Fibroblast of upper back skin (primary cell): ENCODE results near the gene LEUTX.
"Not testable (repeated sequence)": the region's sequence is repeated elsewhere in the genome, so short reads cannot be mapped to it uniquely, and the experiment has no call there.

Experiments
- DNase-seq: peaks from one replicate; pipeline ENCODE4 v3.0.0-alpha.2; 2013

LEUTX gene, protein sequence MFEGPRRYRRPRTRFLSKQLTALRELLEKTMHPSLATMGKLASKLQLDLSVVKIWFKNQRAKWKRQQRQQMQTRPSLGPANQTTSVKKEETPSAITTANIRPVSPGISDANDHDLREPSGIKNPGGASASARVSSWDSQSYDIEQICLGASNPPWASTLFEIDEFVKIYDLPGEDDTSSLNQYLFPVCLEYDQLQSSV

DNA sequence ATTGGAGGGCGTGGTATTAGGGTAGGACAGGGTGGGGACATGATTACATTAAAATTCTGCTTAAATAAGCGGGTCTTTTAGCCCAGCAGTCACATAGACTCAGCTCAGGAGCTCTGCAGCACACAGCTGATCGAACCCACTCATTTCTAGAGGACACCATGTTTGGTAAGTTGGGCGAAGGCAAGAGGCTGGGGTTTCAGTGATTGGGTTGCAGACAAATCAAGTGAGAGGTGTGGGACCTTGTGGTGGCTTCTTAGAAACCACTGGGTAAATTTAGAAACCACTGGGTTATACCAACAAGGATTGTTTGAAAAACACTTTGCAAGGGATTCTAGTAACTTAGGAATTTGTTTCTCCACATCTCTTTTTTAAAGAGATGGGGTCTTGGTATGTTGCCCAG, at the start of gene LEUTX:
Gene LEUTX, plus strand, starts transcription at position 92 of the 400 bp plus-strand sequence. Its CDS starts 67 bp downstream, at position 159.
- DNase-seq = no peak

DNA sequence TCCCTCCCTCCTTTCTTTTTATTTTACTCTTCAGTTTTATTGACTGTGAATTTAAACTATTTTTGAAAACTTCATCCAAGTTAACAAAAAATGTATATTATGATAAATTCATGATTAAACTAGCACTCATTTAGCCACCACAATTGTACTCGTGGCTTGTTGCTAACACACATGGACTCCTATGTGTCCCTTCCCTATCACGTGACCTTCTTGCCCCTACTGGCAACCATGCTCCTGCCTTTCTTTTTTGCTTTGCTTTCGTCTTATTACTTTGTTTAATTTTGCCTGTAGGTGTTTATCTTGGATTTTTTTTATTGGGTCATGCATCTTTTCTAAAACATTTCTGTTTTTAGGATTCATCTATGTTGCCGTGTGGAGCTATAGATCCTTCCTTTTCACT, 49.1 kb upstream of the LEUTX start:
- no peak for DNase-seq

DNA sequence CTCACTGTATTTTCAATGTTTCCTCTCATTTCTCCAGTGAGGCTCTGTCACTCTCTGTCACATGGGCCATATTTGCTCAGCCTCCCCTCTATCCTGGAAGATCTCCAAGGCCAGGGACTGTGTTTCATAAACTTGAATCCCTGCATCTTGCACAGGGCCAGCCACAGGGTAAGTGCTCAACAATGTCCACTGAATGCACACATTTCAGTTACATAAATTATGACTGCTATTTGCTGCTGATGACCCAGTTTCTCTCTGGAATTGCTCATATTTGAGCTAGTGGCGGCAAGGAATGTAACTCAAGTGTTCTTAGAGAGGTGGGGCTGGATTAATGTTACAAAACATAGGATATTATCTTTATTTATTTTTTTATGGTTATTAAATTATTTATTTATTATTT, 47.0 kb upstream of the LEUTX start:
- no peak for DNase-seq

DNA sequence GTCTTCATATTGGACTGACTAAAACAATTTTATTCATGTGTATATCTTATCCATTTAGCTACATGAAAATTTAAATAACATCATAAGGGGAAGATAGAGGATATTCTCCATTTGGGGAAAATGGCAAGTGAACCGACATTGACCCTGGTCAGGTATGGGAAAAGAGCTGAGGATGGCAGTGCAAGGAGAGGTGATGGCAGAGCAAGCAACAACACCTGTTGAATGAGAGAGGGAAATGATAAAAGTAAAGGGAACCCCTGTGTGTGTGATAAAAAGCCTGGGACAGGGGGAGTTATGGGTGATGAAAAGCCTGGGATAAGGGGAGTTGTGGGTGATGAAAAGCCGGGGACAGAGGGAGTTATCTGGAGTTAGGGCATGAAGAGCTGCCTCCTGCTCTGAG, 44.8 kb upstream of the LEUTX start:
- no peak for DNase-seq

DNA sequence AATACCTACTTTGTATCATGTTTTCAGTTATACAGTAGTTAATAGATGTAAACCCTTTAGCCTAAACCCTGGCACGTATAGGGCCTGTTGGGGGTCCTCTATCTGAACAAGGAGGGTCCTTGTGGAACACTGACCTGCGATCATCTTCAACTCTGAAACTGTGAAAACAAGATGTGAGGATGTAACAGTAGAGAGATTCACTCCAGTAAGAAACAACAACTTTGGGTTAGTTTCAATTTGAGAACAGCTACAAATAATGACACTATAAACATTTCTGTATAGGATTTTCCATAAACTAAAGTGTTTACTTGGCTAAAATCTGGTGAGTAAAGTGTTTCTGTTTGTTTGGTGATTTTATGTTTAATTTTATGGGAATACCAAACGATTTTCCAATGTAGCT, 43.0 kb upstream of the LEUTX start:
- no peak for DNase-seq

DNA sequence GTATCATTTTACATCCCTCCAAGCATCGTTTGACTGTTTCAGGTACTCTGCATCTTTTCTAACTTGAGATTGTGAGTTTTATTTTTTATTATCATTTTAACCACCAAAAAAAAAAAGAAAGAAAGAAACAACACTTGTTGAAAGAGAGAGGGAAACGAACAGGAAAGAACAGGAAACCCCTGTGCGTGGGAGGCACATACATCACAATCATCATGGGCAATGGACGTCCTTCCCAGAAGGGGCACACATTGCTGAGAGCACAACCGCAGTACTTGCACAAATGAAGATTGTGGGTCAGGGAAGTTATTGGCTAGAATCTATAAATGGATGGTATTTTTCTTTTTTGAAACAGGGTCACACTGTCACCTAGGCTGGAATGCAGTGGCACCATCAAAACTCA, 42.6 kb upstream of the LEUTX start:
- DNase-seq = no peak

DNA sequence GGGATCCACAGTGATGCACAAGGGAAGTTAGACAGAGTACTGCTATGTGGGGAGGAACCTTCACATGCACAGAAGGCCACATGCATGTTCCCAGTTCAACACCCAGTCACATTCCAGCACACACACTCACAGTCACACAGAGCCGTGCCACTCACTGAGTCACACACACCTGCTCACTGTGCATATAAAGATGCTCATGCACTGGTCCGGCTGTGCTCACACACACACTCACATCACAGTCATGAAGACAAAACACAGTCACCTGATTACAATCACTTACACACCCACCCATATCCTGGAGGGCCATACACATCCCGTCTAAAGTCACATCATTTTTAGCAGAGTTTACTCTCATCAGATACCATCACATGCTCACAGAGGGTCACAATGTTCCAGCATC, 41.3 kb upstream of the LEUTX start:
- DNase-seq = no peak

DNA sequence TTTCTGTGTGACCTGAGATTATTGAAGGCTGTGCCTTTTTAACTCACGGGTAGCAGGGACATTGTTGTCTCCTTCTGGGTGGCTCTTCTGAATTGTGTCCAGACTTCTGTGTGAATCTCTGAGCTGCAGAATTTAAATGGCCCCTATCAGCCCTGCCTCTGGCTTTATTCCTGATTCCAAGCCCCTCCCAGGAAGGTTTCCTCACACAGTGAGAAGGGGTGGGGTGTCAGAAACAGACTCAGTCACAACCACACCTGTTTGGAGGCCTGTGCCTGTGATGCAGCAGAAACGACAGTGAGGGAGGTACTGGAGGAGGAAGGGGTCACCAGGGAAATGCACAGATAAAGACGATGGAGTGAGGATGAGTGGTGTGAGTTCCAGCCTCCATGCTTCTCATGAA, 40.8 kb upstream of the LEUTX start, which contains the start of gene CLC:
Gene CLC, minus strand, starts transcription at position 139 of the 400 bp plus-strand sequence. Its CDS starts 77 bp downstream, at position 62.
- no peak for DNase-seq

DNA sequence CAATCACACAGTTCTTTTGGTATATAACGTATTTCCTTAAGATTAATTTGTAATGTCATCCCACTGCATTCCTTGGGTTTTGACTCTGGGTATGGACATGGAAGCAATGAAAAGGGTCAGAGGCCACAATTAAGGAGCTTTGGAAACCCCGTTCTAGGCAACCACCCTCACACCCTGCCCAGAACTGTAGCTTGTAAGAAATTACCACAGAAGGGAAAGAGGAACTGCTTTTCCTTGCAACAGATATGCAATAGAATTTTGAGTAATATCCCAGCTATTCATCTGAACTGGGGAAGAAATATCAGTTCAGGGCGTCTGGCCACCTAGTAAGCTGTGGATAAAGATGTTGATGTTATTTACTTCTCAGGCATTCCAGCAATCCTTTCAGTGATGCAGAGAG, 39.8 kb upstream of the LEUTX start:
- no peak for DNase-seq

DNA sequence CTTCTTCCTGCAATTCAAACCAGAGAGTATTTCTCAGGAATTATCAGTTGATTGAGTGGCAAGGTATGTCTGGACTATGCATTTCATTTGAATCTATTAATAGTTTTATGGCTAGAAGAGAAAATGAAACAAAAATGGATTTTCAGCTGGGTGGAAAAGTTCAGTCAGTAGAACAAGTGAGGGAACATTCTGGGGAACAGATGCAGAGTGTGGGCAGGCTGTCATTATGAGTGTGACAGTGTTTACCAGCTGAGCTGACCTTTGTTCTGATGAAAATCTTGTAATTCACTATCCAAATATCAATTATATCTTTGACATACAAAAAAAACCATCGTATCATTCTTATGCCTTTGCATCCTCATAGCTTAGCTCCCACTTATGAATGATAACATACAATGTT, 38.3 kb upstream of the LEUTX start:
- no peak for DNase-seq

DNA sequence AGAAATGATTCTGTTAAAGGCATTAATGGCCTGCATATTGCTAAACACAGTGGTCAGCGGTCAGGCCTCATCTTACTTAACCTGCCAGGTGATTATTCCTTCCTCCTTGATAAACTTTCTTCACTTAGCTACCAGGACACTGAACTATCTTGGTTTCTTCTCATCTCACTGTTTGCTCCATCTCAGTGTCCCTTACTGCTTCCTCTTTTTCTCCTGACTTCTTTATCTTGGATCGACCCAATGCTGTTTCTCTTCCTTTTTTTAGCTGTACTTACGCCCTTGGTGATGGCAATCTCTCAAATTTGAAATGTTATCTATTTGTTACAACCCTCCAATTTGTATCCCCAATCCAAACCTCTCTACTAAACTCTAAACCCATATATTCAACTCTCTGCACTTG, 33.0 kb upstream of the LEUTX start:
- DNase-seq = no peak

DNA sequence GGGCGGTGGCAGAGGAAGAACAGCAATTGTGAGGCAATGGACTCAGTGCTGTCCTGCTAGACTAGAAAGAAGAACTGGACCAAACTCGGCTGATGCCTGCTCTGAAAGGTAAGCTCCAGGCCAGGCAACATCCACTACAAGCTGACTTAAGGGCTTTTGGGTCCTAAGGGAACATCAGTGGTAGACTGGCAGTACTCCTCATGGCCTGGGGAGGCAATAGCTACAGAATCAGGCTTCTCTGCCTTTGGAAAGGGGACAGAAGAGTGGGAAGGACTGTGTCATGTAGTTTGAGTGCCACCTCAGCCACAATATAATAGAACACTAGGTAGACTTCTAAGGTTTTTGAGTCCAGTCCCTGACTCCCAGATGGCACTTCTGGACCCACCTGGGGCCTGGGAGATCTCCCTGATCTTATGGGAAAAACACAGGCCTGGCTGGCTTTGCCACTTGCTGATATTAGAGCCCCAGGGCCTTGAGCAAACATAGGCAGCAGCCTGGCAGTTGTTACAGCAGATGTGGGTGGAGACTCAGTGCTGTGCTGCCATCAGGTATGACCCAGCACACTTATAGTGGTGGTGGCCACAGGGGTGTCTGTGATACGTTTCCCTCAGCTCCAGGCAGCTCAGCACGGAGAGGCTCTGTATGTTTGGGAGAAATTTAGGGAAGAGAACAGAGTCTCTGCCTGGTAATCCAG, 31.7 kb upstream of the LEUTX start:
- no peak for DNase-seq

DNA sequence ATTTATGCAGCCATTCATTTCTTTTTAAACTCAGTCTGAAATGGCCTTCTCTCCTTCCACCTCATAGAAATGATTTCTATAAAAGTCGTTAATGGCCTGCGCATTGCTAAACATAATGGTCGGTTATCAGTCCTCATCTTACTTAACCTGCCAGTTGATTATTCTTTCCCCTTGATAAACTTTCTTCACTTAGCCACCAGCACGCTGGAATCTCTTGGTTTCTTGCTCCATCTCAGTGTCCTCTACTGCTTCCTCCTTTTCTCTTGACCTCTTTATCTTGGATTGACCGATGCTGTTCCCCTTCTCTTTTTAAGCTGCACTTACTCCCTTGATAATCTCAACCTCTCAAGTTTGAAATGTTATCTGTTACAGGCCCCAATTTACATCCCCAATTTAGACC, 28.7 kb upstream of the LEUTX start:
- no peak for DNase-seq

DNA sequence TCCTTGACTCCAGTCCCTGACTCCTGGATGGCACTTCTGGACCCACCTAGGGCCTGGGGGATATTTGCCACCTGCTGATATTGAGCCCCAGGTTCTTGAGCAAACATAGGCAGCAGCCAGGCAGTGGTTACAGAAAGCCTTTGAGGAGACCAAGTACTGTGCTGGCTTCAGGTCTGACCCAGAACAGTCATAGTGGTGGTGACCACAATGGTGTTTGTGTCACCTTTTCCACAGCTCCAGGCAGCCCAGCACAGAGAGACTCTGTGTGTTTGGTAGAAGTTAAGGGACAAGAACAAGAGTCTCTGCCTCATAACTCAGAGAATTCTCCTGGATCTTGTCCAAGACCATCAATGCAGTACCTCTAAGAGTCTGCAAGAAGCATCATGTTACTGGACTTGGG, 26.3 kb upstream of the LEUTX start:
- DNase-seq = no peak

DNA sequence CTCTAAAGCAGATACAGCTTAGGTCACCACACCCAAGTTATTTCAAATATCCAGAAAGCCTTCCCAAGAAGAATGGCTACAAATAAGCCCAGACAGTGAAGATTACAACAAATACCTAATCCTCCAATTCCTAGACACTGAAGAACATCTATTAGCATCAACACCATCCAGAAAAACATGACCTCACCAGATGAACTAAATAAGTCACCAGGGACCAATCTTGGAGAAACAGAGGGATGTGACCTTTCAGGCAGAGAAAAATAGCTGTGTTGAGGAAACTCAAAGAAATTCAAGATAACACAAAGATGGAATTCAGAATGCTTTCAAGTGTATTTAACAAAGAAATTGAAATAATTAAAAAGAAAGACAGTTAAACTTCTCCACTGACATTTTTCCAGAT, 25.9 kb upstream of the LEUTX start:
- no peak for DNase-seq

DNA sequence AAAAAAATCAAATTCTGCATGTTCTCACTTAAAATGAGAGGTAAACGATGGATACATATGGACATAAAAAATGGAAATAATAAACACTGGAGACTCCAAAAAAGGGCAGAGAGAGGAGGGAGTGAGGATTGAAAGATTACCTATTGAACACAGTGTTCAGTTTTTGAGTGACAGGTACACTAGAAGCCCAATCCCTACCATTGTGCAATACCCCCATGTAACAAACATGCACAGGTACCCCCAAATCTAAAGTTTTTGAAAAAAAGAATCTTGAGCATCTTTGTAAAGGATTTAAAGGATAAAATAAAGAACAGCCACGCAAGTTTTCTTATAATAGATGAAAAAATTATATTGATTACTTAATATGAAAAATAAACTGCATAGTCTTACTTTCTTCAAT, 24.1 kb upstream of the LEUTX start:
- no peak for DNase-seq

DNA sequence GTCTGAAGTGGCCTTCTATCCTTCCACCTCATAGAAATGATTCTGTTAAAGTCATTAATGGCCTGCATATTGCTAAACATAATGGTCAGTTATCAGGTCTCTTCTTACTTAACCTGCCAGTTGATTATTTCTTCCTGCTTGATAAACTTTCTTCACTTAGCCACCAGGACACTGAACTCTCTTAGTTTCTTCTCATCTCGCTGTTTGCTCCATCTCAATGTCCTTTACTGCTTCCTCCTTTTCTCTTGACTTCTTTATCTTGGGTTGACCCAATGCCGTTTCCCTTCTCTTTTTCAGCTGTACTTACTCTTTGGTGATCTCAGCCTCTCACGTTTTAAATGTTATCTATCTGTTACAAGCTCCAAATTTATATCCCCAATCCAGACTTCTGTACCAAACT, 23.7 kb upstream of the LEUTX start:
- no peak for DNase-seq

DNA sequence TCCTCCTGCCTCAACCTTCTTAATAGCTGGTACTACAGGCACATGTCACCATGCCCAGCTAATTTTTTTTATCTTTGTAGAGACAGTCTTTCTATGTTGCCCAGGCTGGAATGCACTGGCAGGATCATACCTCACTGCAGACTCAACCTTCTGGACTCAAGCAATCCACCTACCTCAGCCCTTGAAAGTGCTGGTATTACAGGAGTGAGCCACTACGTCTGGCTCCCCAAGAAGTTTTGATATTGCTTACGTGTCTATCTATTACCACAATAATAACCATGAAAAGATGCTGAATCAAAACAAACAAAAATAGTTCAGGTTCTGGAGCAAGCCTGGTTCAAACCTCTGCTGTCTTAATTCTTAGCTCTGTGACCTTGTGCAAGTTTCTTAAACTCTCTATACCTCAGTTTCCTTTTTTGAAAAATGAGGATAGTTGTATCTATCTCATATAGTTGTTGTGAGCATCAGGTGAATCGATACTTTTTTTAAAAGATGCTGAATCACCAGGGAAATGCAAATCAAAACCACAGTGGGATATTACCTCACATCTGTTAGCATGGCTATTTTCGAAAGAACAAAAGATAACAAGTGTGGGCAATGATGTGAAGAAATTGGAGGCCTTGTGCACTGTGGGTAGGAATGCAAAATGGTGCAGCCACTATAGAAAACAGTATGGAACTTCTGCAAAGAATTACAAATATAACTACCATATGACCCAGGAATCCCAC, 19.0 kb upstream of the LEUTX start:
- DNase-seq = no peak

DNA sequence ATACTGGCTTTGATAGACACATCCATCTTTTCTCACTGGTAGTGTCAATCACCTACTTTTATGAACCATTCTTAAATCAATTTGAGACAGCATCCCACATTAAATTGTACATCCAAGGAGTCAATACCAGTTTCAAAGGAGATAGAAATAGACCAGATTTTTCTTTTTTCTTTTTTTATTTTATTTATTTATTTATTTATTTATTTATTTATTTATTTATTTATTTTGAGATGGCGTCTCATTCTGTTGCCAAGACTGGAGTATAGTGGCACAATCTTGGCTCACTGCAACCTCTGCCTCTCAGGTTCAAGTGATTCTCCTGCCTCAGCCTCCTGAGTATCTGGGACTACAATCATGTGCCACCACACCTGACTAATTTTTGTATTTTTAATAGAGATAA, 16.8 kb upstream of the LEUTX start:
- DNase-seq = not testable (repeated sequence)

DNA sequence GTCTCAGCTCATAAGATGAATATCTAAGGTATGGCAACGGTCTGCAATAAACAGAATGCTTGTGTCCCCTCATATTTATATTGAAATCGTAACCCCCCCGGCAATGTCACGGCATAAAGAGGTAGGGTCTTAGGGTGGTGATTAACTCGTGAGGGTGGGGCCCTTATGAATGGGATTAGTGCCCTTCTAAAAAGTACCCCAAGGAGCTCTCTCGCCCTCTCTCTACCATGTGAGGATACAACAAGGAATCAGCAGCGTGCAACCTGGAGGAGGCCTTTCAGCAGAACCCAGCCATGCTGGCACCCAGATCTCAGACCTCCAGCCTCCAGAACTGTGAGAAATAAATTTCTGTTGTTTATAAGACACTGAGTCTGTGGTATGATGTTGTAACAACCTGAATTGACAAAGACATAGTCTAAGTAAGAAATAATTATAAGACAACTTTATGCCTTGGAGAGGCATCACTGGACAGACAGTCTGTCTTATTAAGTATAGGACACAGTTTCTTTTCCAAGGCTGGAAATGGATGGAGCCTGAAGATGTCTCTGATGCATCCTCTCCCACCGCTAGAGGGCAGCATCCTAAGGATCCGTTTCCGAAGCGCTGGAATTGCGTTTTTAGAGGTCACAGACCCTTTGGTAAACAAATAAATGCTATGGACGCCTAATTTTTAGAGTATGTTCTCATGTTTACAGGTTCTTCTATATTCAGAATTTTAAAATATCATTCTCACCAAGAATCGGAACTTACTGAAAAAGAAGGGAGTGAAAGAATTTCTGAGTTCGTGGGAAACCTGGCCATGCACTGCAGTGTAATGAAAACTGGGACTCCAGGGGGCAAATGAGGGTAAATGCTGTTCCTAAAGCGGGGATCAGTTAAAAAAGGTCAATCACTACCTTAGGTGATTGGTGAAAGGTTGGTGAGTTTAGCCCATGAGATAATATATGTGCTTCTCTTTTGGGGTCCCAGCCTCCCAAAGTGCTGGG, 13.3 kb upstream of the LEUTX start:
- peak; percentile 25 for DNase-seq

DNA sequence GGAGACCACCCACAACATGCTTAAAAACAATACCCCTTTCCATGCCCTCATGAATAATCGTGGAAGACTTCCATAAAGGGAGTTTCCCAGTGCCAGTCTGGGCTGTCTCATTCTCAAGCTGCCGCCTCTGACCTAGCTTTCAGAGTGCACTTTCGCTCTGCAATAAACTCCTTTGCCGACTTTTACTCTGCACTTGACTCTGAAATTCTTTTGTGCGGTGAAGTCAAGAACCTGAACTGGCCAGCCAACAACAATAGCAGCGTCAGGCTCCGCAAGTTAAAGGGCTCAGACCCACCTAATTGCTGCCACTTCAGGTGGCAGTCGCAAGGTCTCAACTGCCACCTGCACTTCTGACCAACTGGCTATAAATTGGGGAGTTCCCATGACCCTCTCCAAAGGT, 10.3 kb upstream of the LEUTX start:
- DNase-seq = no peak

DNA sequence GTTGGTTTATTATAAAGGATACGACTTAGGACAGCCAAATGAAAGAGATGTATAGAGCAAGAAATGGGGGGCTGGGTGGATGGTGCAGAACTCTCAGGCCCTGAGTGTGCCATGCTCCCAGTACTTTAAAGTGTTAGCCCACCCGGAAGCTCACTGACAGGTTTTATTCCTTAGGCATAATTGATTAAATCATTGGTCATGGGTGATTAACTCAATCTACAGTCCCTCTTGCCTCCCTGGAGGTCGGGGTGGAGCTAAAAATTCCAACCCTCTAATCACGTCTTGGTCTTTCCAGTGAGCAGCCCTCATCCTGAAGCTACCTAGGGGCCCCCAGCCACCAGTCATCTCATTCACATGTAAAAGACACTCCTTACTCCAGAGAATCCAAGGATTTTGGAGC, 9.9 kb upstream of the LEUTX start:
- DNase-seq = no peak

DNA sequence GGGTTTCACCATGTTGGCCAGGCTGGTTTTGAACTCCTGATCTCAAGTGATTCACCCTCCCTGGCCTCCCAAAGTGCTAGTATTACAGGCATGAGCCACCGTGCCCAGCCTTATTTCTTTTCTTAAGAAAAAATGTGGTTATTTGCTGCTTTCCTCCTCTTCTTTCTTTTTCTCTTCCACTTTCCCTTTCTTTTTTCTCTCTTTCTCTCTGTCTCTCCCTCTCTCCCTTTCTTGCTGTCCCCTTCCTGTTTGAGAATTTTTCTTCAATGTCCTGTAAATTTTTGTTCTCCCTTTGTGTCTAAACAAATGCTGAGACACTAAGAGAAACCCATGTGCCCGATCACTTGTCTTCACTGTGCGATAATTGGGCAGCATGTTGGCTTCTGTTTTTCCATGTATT, 2.2 kb downstream of the LEUTX start:
- no peak for DNase-seq
